GM12891 (cell line): Measurements from ENCODE around the gene GSTT2.

ENCODE experiments used
- PAX5 ChIP-seq: IDR thresholded peaks from 2 replicates; pipeline ENCODE4 v1.6.1; 2011; ENCODE audit warnings: low read length, moderate library complexity, mild to moderate bottlenecking; ENCODE audit not compliant: insufficient read depth, severe bottlenecking
- POLR2A ChIP-seq: IDR thresholded peaks from 2 replicates; pipeline ENCODE4 v1.6.1; 2011; ENCODE audit warnings: low read depth, low read length, control low read depth
- POLR2AphosphoS5 ChIP-seq: IDR thresholded peaks from 2 replicates; pipeline ENCODE4 v1.6.1; 2011; ENCODE audit warnings: low read depth, low read length, control low read depth
- POU2F2 ChIP-seq: IDR thresholded peaks from 2 replicates; pipeline ENCODE4 v1.6.1; 2011; ENCODE audit warnings: low read depth, mild to moderate bottlenecking, control low read depth, low read length, moderate library complexity
- SPI1 ChIP-seq: IDR thresholded peaks from 2 replicates; pipeline ENCODE4 v1.6.1; 2011; ENCODE audit warnings: low read depth, low read length, control low read depth
- TAF1 ChIP-seq: IDR thresholded peaks from 2 replicates; pipeline ENCODE4 v1.6.1; 2011; ENCODE audit warnings: low read depth, low read length, control low read depth

DNA sequence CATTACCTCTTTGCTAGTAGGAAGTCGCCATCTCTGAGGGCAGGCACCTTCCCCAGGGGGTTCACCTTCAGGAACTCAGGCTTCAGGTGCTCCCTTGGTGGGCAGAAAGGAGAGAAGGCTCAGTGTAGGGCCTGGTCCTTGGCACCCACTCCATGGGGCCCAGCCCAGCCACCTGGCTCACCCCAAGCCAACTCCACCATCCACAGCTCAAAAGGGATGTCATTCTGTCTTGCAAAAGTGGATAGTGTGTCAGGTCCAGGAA lies 28.0 kb downstream of the GSTT2 start:
- TF ChIP-seq TAF1 (no peak), PAX5 (no peak), POLR2A (no peak), POLR2AphosphoS5 (no peak), POU2F2 (no peak), SPI1 (no peak)
